ENCODE results near the gene RSF1.

DNA sequence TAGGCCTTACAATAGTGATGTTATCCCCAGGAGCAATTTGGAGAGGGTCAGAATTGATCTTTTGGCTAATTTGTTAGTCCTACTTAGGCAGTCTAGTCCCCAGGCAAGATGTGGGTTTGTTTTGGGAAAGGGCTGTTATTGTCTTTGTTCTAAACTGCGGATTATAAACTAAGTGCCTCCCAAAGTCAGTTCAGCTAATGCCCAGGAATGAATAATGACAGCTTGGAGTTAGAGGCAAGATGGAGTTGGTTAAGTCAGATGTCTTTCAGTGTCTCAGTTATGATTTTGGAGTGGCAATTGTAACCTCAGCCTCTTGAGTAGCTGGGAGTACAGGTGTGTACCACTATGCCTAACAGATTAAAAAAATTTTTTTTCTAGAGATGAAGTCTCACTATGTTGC is 175.6 kb downstream of the RSF1 start:
- TF ChIP-seq POLR2A (IDR thresholded peaks at IDR 0.05; ENCODE audit: low read depth, low read length) (no peak), POU2F2 (IDR thresholded peaks at IDR 0.05; ENCODE audit: low read depth, low read length) (no peak), POLR2AphosphoS5 (IDR thresholded peaks at IDR 0.05; ENCODE audit: low read depth, low read length) (no peak), TAF1 (IDR thresholded peaks at IDR 0.05; ENCODE audit: low read depth, low read length) (no peak), PAX5 (IDR thresholded peaks at IDR 0.05; ENCODE audit: insufficient read depth, low read length, severe bottlenecking) (no peak), SPI1 (IDR thresholded peaks at IDR 0.05; ENCODE audit: low read depth, low read length) (no peak)

Measured in GM12891 (cell line).